Right lobe of liver (tissue), 4 donors: ENCODE measurements around the gene DOCK10.

ENCODE experiments used
- CTCF ChIP-seq, 4 donors: fragments of 200-600 bp in 3 of 4; fragments of 450-650 bp in 1 of 4; IDR thresholded peaks; one replicate each; pipeline versions ENCODE4 v1.5.1 to v1.8.0; 2016 to 2022; ENCODE audit warnings: antibody characterized with exemption in 4 of 4, mild to moderate bottlenecking in 2 of 4
- POLR2A ChIP-seq: fragments of 450-650 bp; IDR thresholded peaks from one replicate; pipeline ENCODE4 v1.6.1; 2017; ENCODE audit warnings: antibody characterized with exemption, mild to moderate bottlenecking
- donor health status: DM: no; HTN: no; CAD: no.
- donor health status: DM: no; HTN: no; CAD: no.
- donor health status: DM: no; HTN: yes; CAD: no.

GRCh38 chr2:224933431-224933830 is 108.8 kb downstream of the DOCK10 start:
- TF ChIP-seq POLR2A (no peak), CTCF (IDR thresholded peaks at IDR 0.05) (no peak)
